LNCaP clone FGC (cell line): Measurements from ENCODE around the gene SLC8A3.

Experiments used
- DNase-seq: peaks from one replicate; pipeline ENCODE4 v3.0.0-alpha.2; 2011; ENCODE audit warnings: low read depth
- H3K4me3 ChIP-seq: 2 replicates; pipeline ENCODE4 v1.5.1; 2011; ENCODE audit warnings: mild to moderate bottlenecking, low read depth, low read length, control low read depth
- CTCF ChIP-seq: IDR thresholded peaks from 2 replicates; pipeline ENCODE4 v1.5.1; 2012; ENCODE audit warnings: mild to moderate bottlenecking; ENCODE audit not compliant: control insufficient read depth, insufficient read depth; ENCODE audit errors: extremely low read depth

Gene SLC8A3

GRCh38 chr14:70123796-70124195 lies 65.0 kb downstream of the SLC8A3 start:
- TF ChIP-seq CTCF: no peak
- no peak for DNase-seq
- H3K4me3 ChIP-seq: no peak overlapping the region

GRCh38 chr14:70121521-70121920 lies 67.2 kb downstream of the SLC8A3 start:
- no peak for DNase-seq

GRCh38 chr14:70118064-70118463 lies 70.7 kb downstream of the SLC8A3 start:
- DNase-seq: no peak
- H3K4me3 ChIP-seq: no peak overlapping the region
- TF ChIP-seq CTCF: no peak

More at GRCh38 chr14:70121521-70121920, 67.2 kb downstream of the SLC8A3 start:
- TF ChIP-seq CTCF: no peak
- no peak overlapping the region for H3K4me3 ChIP-seq

- DNase-seq: no peak
- no peak overlapping the region for H3K4me3 ChIP-seq
- no peak for TF ChIP-seq CTCF
Measured at GRCh38 chr14:70116278-70116677, 72.5 kb downstream of the SLC8A3 start.

- no peak for TF ChIP-seq CTCF
- H3K4me3 ChIP-seq: no peak overlapping the region
- no peak for DNase-seq
Measured at GRCh38 chr14:70114621-70115156, 74.1 kb downstream of the SLC8A3 start.

GRCh38 chr14:70113211-70113610 lies 75.5 kb downstream of the SLC8A3 start:
- no peak for TF ChIP-seq CTCF
- DNase-seq: no peak
- H3K4me3 ChIP-seq: no peak overlapping the region

- no peak for TF ChIP-seq CTCF
- H3K4me3 ChIP-seq: no peak overlapping the region
- no peak for DNase-seq
Measured at GRCh38 chr14:70108419-70108818, 80.3 kb downstream of the SLC8A3 start.
